UCSD-AML1 (cell line): ENCODE measurements around the gene ALB.

ENCODE experiments used
- DNase-seq: peaks from one replicate; lab custom pipeline; 2025; ENCODE audit not compliant: unreplicated experiment; lab: John Stamatoyannopoulos, UW

The ALB gene

GRCh38 chr4:73408181-73408867, 4.2 kb downstream of the ALB start:
- DNase-seq = no peak

- DNase-seq = no peak
These were observed 5.2 kb downstream of the ALB start for GRCh38 chr4:73409012-73409862.

GRCh38 chr4:73409978-73410548, 6.0 kb downstream of the ALB start:
- no peak for DNase-seq

GRCh38 chr4:73410916-73411730, 7.0 kb downstream of the ALB start:
- no peak for DNase-seq

GRCh38 chr4:73411731-73412414, 7.8 kb downstream of the ALB start:
- DNase-seq = no peak

- DNase-seq = no peak
These were observed 9.2 kb downstream of the ALB start for GRCh38 chr4:73413294-73413755.

GRCh38 chr4:73414936-73415271, 10.8 kb downstream of the ALB start:
- no peak for DNase-seq

GRCh38 chr4:73415807-73416238, 11.7 kb downstream of the ALB start:
- no peak for DNase-seq

- no peak for DNase-seq
These were observed 12.5 kb downstream of the ALB start for GRCh38 chr4:73416423-73417087.

- DNase-seq = no peak
These were observed 13.3 kb downstream of the ALB start for GRCh38 chr4:73417342-73417741.

GRCh38 chr4:73417973-73418372, 13.9 kb downstream of the ALB start:
- DNase-seq = no peak

- DNase-seq = no peak
These were observed 14.6 kb downstream of the ALB start for GRCh38 chr4:73418677-73419076.

GRCh38 chr4:73419106-73420038, 15.3 kb downstream of the ALB start:
- DNase-seq = no peak

GRCh38 chr4:73420615-73421014, 16.5 kb downstream of the ALB start:
- DNase-seq = no peak

- no peak for DNase-seq
These were observed 17.8 kb downstream of the ALB start for GRCh38 chr4:73421708-73422457.

- no peak for DNase-seq
These were observed 18.3 kb downstream of the ALB start for GRCh38 chr4:73422458-73422752.

GRCh38 chr4:73423184-73423583, 19.1 kb downstream of the ALB start:
- no peak for DNase-seq

- no peak for DNase-seq
These were observed 22.6 kb downstream of the ALB start for GRCh38 chr4:73426666-73427065.

- no peak for DNase-seq
These were observed 25.0 kb downstream of the ALB start for GRCh38 chr4:73429118-73429517.
